ENCODE results near the gene GABRB3. TPM values are rescaled to one million over a fixed set of nuclear protein-coding genes. Genes with fewer than 3 reads are reported as not detected.

Gene GABRB3
- polyA plus RNA-seq, 2 of the 4 experiments (the other 2 are of a cell fraction): 81.9 to 129 TPM

DNA sequence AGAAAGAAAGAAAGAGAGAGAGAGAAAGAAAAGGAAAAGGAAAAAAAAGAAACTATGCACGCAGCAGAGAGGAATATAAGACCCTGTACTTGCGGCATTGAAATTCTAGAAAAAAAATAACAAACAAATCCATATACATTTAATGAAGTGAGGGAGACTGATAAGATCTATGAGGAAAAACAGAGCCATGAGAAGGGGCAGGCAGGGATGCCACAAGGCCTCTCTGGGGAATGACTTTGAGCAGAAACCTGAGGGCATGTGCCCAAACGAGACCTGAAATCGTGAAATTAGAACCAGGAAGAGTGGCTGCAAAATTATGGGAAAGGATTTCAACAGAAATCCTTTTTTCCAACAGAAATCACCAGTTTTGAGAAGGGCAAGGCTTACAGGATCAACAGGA lies 98.4 kb downstream of the GABRB3 start:
- H3K4me3 ChIP-seq: no peak overlapping the region
- H3K9me3 ChIP-seq: no peaks in the 10 kb centered on the region
- FAIRE-seq: no peak
- POLR2A ChIA-PET: interaction anchor here (1.1 kb wide), 1 partner anchor 45 kb away, joined by 3 read pairs; no protein-coding TSS in a partner anchor
- 49% methylated on average over 4 of the region's 4 CpGs for WGBS (ENCODE audit: missing lambda C conversion rate)
- no peak for DNase-seq (ENCODE audit: low read depth in 1 of 2, low spot score in 1 of 2)
- H3K27ac ChIP-seq: no peak overlapping the region
- H3K4me2 ChIP-seq: no peak overlapping the region
- CTCF ChIA-PET: no interaction called here
- H3K4me1 ChIP-seq: peaks cover 12% of the 10 kb centered on the region
- no peak for ATAC-seq
- no peak for TF ChIP-seq EHF (CRISPR knock-in tag; IDR thresholded peaks at IDR 0.05)
- TF ChIP-seq RFX5 (IDR thresholded peaks at IDR 0.05): no peak
- TF ChIP-seq, protein P1, sequence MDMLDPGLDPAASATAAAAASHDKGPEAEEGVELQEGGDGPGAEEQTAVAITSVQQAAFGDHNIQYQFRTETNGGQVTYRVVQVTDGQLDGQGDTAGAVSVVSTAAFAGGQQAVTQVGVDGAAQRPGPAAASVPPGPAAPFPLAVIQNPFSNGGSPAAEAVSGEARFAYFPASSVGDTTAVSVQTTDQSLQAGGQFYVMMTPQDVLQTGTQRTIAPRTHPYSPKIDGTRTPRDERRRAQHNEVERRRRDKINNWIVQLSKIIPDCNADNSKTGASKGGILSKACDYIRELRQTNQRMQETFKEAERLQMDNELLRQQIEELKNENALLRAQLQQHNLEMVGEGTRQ (IDR thresholded peaks at IDR 0.05): no peak
- TF ChIP-seq NR3C1 (IDR thresholded peaks at IDR 0.05): no peak
- TF ChIP-seq TFCP2L1 (CRISPR knock-in tag; IDR thresholded peaks at IDR 0.05): no peak
- TF ChIP-seq, protein P2, sequence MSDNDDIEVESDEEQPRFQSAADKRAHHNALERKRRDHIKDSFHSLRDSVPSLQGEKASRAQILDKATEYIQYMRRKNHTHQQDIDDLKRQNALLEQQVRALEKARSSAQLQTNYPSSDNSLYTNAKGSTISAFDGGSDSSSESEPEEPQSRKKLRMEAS (IDR thresholded peaks at IDR 0.05): no peak
- TF ChIP-seq, protein P3, sequence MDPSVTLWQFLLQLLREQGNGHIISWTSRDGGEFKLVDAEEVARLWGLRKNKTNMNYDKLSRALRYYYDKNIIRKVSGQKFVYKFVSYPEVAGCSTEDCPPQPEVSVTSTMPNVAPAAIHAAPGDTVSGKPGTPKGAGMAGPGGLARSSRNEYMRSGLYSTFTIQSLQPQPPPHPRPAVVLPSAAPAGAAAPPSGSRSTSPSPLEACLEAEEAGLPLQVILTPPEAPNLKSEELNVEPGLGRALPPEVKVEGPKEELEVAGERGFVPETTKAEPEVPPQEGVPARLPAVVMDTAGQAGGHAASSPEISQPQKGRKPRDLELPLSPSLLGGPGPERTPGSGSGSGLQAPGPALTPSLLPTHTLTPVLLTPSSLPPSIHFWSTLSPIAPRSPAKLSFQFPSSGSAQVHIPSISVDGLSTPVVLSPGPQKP (IDR thresholded peaks at IDR 0.05; ENCODE audit: low read depth, low read length): no peak
- no peak for TF ChIP-seq SREBF2 (IDR thresholded peaks at IDR 0.05)
- TF ChIP-seq, protein P4, sequence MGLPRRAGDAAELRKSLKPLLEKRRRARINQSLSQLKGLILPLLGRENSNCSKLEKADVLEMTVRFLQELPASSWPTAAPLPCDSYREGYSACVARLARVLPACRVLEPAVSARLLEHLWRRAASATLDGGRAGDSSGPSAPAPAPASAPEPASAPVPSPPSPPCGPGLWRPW (IDR thresholded peaks at IDR 0.05): no peak
- no peak for TF ChIP-seq CBX8 (IDR thresholded peaks at IDR 0.05)
- TF ChIP-seq MAZ (IDR thresholded peaks at IDR 0.05; ENCODE audit: borderline replicate concordance, low read depth, low read length): no peak

DNA sequence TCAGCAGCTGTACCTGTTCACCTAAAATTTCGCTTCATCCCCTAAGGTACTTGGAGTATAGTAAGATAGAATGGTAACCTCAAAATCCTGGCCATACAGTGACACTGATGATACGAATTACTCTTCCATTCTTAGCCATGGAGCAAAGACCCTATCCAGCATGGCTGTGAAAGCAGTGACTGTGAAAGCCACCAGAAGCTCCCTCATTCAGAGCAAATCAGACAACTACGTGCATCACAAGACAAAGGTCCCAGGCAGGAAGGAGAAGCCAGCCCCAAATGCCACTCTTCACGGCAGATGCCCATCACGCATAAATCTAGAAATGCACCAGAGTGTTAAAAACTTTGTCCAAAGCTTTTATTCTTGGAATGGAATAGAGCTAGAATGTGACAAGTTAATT lies 99.4 kb downstream of the GABRB3 start:
- CTCF ChIA-PET: no interaction called here
- Histone ChIP-seq H3K27ac (no peak overlapping the region), H3K9me3 (no peaks in the 10 kb centered on the region), H3K4me3 (no peak overlapping the region), H3K4me1 (peaks cover 16% of the 10 kb centered on the region), H3K4me2 (no peak overlapping the region)
- TF ChIP-seq FOSB (CRISPR knock-in tag; IDR thresholded peaks at IDR 0.05) (no peak), ZSCAN20 (CRISPR knock-in tag; IDR thresholded peaks at IDR 0.05) (no peak), NPAS2 (CRISPR knock-in tag; IDR thresholded peaks at IDR 0.05; ENCODE audit: borderline replicate concordance) (no peak), POLR2A (IDR thresholded peaks at IDR 0.05; ENCODE audit: low read length) (no peak), TFCP2L1 (CRISPR knock-in tag; IDR thresholded peaks at IDR 0.05) (no peak), GATA3 (IDR thresholded peaks at IDR 0.05; ENCODE audit: borderline replicate concordance) (no peak), CBX8 (IDR thresholded peaks at IDR 0.05) (no peak), HDAC2 (IDR thresholded peaks at IDR 0.05) (no peak), CHD4 (IDR thresholded peaks at IDR 0.05; ENCODE audit: borderline replicate concordance) (no peak), KDM5A (IDR thresholded peaks at IDR 0.05) (no peak), ESRRA (IDR thresholded peaks at IDR 0.05; ENCODE audit: borderline replicate concordance, low read length) (no peak), JUN (IDR thresholded peaks at IDR 0.05) (no peak), SREBF2 (IDR thresholded peaks at IDR 0.05) (no peak), HOXB13 (CRISPR knock-in tag; IDR thresholded peaks at IDR 0.05; ENCODE audit: low read depth) (no peak), FOSL2 (IDR thresholded peaks at IDR 0.05) (no peak), FOSL2 (CRISPR knock-in tag; IDR thresholded peaks at IDR 0.05) (no peak)
- TF ChIP-seq, protein P2 (IDR thresholded peaks at IDR 0.05): no peak
- TF ChIP-seq, protein P5, sequence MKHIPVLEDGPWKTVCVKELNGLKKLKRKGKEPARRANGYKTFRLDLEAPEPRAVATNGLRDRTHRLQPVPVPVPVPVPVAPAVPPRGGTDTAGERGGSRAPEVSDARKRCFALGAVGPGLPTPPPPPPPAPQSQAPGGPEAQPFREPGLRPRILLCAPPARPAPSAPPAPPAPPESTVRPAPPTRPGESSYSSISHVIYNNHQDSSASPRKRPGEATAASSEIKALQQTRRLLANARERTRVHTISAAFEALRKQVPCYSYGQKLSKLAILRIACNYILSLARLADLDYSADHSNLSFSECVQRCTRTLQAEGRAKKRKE (CRISPR knock-in tag; IDR thresholded peaks at IDR 0.05; ENCODE audit: low read depth): no peak
- TF ChIP-seq, protein P6, sequence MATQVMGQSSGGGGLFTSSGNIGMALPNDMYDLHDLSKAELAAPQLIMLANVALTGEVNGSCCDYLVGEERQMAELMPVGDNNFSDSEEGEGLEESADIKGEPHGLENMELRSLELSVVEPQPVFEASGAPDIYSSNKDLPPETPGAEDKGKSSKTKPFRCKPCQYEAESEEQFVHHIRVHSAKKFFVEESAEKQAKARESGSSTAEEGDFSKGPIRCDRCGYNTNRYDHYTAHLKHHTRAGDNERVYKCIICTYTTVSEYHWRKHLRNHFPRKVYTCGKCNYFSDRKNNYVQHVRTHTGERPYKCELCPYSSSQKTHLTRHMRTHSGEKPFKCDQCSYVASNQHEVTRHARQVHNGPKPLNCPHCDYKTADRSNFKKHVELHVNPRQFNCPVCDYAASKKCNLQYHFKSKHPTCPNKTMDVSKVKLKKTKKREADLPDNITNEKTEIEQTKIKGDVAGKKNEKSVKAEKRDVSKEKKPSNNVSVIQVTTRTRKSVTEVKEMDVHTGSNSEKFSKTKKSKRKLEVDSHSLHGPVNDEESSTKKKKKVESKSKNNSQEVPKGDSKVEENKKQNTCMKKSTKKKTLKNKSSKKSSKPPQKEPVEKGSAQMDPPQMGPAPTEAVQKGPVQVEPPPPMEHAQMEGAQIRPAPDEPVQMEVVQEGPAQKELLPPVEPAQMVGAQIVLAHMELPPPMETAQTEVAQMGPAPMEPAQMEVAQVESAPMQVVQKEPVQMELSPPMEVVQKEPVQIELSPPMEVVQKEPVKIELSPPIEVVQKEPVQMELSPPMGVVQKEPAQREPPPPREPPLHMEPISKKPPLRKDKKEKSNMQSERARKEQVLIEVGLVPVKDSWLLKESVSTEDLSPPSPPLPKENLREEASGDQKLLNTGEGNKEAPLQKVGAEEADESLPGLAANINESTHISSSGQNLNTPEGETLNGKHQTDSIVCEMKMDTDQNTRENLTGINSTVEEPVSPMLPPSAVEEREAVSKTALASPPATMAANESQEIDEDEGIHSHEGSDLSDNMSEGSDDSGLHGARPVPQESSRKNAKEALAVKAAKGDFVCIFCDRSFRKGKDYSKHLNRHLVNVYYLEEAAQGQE (IDR thresholded peaks at IDR 0.05): no peak
- TF ChIP-seq, protein P7, sequence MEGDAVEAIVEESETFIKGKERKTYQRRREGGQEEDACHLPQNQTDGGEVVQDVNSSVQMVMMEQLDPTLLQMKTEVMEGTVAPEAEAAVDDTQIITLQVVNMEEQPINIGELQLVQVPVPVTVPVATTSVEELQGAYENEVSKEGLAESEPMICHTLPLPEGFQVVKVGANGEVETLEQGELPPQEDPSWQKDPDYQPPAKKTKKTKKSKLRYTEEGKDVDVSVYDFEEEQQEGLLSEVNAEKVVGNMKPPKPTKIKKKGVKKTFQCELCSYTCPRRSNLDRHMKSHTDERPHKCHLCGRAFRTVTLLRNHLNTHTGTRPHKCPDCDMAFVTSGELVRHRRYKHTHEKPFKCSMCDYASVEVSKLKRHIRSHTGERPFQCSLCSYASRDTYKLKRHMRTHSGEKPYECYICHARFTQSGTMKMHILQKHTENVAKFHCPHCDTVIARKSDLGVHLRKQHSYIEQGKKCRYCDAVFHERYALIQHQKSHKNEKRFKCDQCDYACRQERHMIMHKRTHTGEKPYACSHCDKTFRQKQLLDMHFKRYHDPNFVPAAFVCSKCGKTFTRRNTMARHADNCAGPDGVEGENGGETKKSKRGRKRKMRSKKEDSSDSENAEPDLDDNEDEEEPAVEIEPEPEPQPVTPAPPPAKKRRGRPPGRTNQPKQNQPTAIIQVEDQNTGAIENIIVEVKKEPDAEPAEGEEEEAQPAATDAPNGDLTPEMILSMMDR (IDR thresholded peaks at IDR 0.05): no peak
- TF ChIP-seq, protein P8, sequence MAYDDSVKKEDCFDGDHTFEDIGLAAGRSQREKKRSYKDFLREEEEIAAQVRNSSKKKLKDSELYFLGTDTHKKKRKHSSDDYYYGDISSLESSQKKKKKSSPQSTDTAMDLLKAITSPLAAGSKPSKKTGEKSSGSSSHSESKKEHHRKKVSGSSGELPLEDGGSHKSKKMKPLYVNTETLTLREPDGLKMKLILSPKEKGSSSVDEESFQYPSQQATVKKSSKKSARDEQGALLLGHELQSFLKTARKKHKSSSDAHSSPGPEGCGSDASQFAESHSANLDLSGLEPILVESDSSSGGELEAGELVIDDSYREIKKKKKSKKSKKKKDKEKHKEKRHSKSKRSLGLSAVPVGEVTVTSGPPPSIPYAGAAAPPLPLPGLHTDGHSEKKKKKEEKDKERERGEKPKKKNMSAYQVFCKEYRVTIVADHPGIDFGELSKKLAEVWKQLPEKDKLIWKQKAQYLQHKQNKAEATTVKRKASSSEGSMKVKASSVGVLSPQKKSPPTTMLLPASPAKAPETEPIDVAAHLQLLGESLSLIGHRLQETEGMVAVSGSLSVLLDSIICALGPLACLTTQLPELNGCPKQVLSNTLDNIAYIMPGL (CRISPR knock-in tag; IDR thresholded peaks at IDR 0.05; ENCODE audit: borderline replicate concordance): no peak
- ATAC-seq: no peak
- FAIRE-seq: peak; percentile 67
- 60% methylated on average over 5 of the region's 5 CpGs for WGBS (ENCODE audit: missing lambda C conversion rate)
- DNase-seq (ENCODE audit: low read depth in 1 of 2, low spot score in 1 of 2): no peak
- POLR2A ChIA-PET: no interaction called here
